Sigmoid colon (tissue), 7 donors: Measurements from ENCODE around the gene STAT5A. TPM values are rescaled to one million over a fixed set of nuclear protein-coding genes. Genes with fewer than 3 reads are reported as not detected.

ENCODE experiments used
- DNase-seq: peaks from one replicate; pipeline ENCODE4 v3.0.0-alpha.2; 2019
- H3K27ac ChIP-seq, 4 donors: fragments of 200-600 bp; sonication (generic); one replicate each; pipeline ENCODE4 v1.5.1; 2016 to 2019; ENCODE audit warnings: mild to moderate bottlenecking in 1 of 4
- H3K27me3 ChIP-seq, 3 donors: fragments of 200-600 bp; sonication (generic); one replicate each; pipeline ENCODE4 v1.5.1; 2019; ENCODE audit warnings: mild to moderate bottlenecking in 1 of 3
- H3K36me3 ChIP-seq, 4 donors: fragments of 200-600 bp; sonication (generic); one replicate each; pipeline ENCODE4 v1.5.1; 2016 to 2019
- H3K4me1 ChIP-seq, 4 donors: fragments of 200-600 bp; sonication (generic); one replicate each; pipeline ENCODE4 v1.5.1; 2017 to 2019
- H3K4me3 ChIP-seq, 4 donors: fragments of 200-600 bp; sonication (generic); one replicate each; pipeline ENCODE4 v1.5.1; 2017 to 2019; ENCODE audit warnings: mild to moderate bottlenecking in 2 of 4, moderate library complexity in 1 of 4
- H3K9me3 ChIP-seq, 4 donors: fragments of 200-600 bp in 3 of 4; sonication (generic) in 3 of 4; one replicate each; pipeline versions ENCODE4 v1.5.1 to v1.6.1; 2013 to 2019
- EP300 ChIP-seq, 4 donors: sonication (generic); formaldehyde crosslinking; IDR thresholded peaks; one replicate each; pipeline ENCODE4 v1.6.1; 2017; ENCODE audit warnings: antibody characterized with exemption in 4 of 4
- POLR2A ChIP-seq, 2 donors: fragments of 450-650 bp; IDR thresholded peaks; one replicate each; pipeline ENCODE4 v1.6.1; 2016; ENCODE audit warnings: antibody characterized with exemption in 2 of 2, mild to moderate bottlenecking in 2 of 2, moderate library complexity in 2 of 2
- POLR2AphosphoS5 ChIP-seq, 4 donors: sonication (generic); formaldehyde crosslinking; IDR thresholded peaks; one replicate each; pipeline ENCODE4 v1.6.1; 2017; ENCODE audit warnings: antibody characterized with exemption in 4 of 4
- WGBS, 2 donors: extraction: QIAGEN DNeasy Blood & Tissue Kit; methylation state at CpG; one replicate each; pipeline ENCODE4 v1.1.7; 2013; 5-methylcytosine and 5-hydroxymethylcytosine counted together
- intact Hi-C: fragments of 100-400 bp; cut with DNase I; formaldehyde crosslinking; loops from one replicate; pipeline ENCODE4 v1.15.1; 2023
- polyA plus RNA-seq, 3 donors: library from polyadenylated mRNA; stranded (reverse); fragments of 200-250 nt; gene quantifications; one replicate each; pipeline ENCODE4 v1.2.3, GENCODE V29; 2013
- total RNA-seq, 4 donors: library from RNA; depleted of rRNA; stranded (reverse); fragments of >200 nt; gene quantifications; one replicate each; pipeline ENCODE4 v1.1.0, GENCODE V29; 2016
- TF ChIP-seq, protein P1 (sequence below), 4 experiments: fragments of 450-650 bp in 3 of 4; fragments of 200-600 bp in 1 of 4; IDR thresholded peaks; one replicate each; pipeline ENCODE4 v1.5.1; 2016 to 2019; ENCODE audit warnings: antibody characterized with exemption in 4 of 4, mild to moderate bottlenecking in 3 of 4, moderate library complexity in 2 of 4
- donor health status: healthy with polysubstance abuse.
- donor health status: Bipolar disorder and iron deficiency.
- donor health status: healthy.

STAT5A gene
- total and polyA plus RNA-seq, 7 donors: 7.4 to 91.0 (median 57.2) TPM

DNA sequence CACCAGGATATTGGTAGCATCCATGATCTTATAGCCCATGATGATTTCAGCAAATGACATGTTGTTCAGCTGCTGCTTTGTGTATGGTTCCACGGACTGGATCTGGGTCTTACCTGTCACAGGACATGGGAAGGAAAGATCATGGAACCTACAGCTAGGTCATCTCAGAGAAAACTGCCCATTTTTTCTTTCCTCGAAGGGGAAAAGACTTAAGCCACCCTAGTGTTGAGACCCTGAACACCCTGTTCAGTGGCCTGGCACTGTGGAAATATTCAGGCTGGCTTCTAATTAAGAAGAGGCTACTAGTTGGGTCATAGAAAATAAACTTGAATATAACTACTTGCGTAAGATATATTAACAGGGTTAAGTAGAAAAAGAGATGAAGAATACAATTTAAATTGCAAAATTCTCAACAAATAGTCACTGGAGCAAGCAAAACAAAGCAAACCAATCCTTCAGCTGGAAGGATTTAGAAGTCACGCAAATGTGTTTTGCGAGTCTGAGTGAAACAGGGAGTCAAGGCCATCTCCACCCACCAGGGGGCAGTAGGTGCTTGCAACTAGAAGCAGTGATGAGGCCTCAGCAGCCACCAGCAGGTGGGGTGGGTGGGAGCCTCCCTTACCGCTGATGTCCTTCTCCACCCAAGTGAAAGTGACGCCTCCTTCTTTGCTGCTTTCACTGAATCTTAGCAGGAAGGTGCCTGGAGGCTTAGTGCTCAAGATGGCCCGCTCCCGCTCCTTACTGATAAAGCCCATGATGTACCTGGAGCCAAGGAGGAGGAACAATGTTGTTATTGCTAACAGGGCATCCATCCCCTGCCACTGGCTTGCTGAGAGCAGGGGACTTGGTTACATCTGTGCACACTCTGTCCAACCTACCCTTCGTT, 34.3 kb downstream of the STAT5A start:
- peaks cover 0 to 23% (median 18%) of the 10 kb centered on the region in 4 donors for H3K4me1 ChIP-seq
- peak overlapping the region in 3 of 4 donors; percentile 63 to 81 (median 74) for H3K27ac ChIP-seq
- H3K4me3 ChIP-seq: no peak overlapping the region
- H3K36me3 ChIP-seq: peaks cover 30 to 99% (median 46%) of the 10 kb centered on the region in 4 donors
- no peaks in the 10 kb centered on the region for H3K27me3 ChIP-seq
- DNase-seq: peak; percentile 97
- no peaks in the 10 kb centered on the region for H3K9me3 ChIP-seq
- TF ChIP-seq, protein P1, sequence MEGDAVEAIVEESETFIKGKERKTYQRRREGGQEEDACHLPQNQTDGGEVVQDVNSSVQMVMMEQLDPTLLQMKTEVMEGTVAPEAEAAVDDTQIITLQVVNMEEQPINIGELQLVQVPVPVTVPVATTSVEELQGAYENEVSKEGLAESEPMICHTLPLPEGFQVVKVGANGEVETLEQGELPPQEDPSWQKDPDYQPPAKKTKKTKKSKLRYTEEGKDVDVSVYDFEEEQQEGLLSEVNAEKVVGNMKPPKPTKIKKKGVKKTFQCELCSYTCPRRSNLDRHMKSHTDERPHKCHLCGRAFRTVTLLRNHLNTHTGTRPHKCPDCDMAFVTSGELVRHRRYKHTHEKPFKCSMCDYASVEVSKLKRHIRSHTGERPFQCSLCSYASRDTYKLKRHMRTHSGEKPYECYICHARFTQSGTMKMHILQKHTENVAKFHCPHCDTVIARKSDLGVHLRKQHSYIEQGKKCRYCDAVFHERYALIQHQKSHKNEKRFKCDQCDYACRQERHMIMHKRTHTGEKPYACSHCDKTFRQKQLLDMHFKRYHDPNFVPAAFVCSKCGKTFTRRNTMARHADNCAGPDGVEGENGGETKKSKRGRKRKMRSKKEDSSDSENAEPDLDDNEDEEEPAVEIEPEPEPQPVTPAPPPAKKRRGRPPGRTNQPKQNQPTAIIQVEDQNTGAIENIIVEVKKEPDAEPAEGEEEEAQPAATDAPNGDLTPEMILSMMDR (IDR thresholded peaks at IDR 0.05): peak; percentile 99 to 100 (median 100)
- no peak for TF ChIP-seq POLR2A (IDR thresholded peaks at IDR 0.05)
- TF ChIP-seq POLR2AphosphoS5 (IDR thresholded peaks at IDR 0.05): peak in 3 of 4 donors; percentile 54 to 63 (median 59)
- TF ChIP-seq EP300 (IDR thresholded peaks at IDR 0.05): no peak
- 38 to 42% methylated on average over 10 of the region's 10 CpGs for WGBS, 2 donors
- intact Hi-C loops: loop anchor here (1.0 to 5.0 kb wide), 3 partner anchors 84 to 195 kb away; partner anchors contain the start of gene ATP6V0A1

DNA sequence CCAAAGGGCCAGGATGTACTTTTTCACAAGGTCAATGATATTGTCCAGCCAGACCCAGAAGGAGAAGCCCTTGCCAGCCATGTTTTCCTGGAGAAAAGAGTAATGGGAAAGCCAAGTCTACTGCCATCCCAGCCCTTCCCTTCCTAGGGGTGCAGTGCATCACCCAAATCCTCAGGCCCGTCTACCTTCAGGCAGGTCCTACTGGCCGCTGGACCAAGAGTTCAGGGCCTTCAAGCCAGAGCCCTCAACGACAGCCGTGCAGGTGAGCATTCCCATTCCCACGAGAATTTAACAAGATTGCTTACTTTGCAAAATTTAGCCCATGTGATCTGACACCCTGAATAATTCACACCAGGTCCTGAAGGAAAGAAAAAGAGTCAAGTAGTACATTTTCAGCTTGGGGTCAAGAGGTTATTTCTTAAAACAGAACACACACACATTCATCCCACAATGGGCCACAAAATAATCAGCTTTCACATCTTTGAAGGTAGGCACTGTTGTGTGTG, 35.0 kb downstream of the STAT5A start:
- intact Hi-C loops: loop anchor here (5.0 kb wide), 2 partner anchors 134 to 194 kb away; partner anchors contain the start of gene ATP6V0A1
- Histone ChIP-seq H3K4me1 (peaks cover 0 to 24% (median 19%) of the 10 kb centered on the region in 4 donors), H3K9me3 (no peaks in the 10 kb centered on the region), H3K36me3 (peaks cover 23 to 99% (median 42%) of the 10 kb centered on the region in 4 donors), H3K4me3 (no peak overlapping the region), H3K27ac (peak overlapping the region in 3 of 4 donors; percentile 63 to 81 (median 74)), H3K27me3 (no peaks in the 10 kb centered on the region)
- no peak for DNase-seq
- WGBS, 2 donors: 86 to 89% methylated on average over 5 of the region's 5 CpGs
- TF ChIP-seq EP300 (IDR thresholded peaks at IDR 0.05) (no peak), POLR2AphosphoS5 (IDR thresholded peaks at IDR 0.05) (no peak), POLR2A (IDR thresholded peaks at IDR 0.05) (no peak)
- TF ChIP-seq, protein P1 (IDR thresholded peaks at IDR 0.05): no peak

DNA sequence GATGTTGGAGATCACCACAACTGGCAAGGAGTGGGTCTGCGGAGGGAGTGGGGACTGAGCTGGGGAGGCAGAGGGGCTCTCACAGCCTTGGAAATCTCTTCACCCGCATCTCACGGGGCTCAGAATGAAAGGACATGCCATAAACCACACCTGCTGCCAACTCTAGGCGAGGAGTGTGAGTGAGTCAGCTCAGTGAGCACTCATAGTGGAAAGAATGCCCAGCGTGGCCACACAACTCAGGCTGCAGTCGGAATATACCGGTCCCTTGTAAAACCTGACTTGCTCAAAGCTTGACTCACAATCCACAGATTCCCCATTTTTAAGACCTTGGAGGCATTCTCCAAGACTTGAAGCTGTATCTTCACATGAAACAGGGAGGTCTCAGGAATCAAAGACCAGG, 36.7 kb downstream of the STAT5A start:
- intact Hi-C loops: no loop called here
- peak overlapping the region; percentile 63 to 81 (median 72) for H3K27ac ChIP-seq
- H3K27me3 ChIP-seq: no peaks in the 10 kb centered on the region
- peak; percentile 84 for DNase-seq
- H3K4me1 ChIP-seq: peaks cover 0 to 42% (median 36%) of the 10 kb centered on the region in 4 donors
- H3K36me3 ChIP-seq: peaks cover 21 to 99% (median 37%) of the 10 kb centered on the region in 4 donors
- WGBS, 2 donors: 41 to 70% methylated on average over 7 of the region's 7 CpGs
- H3K9me3 ChIP-seq: no peaks in the 10 kb centered on the region
- no peak overlapping the region for H3K4me3 ChIP-seq
- TF ChIP-seq POLR2AphosphoS5 (IDR thresholded peaks at IDR 0.05) (peak in 1 of 4 donors; percentile 45), POLR2A (IDR thresholded peaks at IDR 0.05) (no peak), EP300 (IDR thresholded peaks at IDR 0.05) (peak in 1 of 4 donors; percentile 60)
- TF ChIP-seq, protein P1 (IDR thresholded peaks at IDR 0.05): peak in 1 of 4 experiments; percentile 13

DNA sequence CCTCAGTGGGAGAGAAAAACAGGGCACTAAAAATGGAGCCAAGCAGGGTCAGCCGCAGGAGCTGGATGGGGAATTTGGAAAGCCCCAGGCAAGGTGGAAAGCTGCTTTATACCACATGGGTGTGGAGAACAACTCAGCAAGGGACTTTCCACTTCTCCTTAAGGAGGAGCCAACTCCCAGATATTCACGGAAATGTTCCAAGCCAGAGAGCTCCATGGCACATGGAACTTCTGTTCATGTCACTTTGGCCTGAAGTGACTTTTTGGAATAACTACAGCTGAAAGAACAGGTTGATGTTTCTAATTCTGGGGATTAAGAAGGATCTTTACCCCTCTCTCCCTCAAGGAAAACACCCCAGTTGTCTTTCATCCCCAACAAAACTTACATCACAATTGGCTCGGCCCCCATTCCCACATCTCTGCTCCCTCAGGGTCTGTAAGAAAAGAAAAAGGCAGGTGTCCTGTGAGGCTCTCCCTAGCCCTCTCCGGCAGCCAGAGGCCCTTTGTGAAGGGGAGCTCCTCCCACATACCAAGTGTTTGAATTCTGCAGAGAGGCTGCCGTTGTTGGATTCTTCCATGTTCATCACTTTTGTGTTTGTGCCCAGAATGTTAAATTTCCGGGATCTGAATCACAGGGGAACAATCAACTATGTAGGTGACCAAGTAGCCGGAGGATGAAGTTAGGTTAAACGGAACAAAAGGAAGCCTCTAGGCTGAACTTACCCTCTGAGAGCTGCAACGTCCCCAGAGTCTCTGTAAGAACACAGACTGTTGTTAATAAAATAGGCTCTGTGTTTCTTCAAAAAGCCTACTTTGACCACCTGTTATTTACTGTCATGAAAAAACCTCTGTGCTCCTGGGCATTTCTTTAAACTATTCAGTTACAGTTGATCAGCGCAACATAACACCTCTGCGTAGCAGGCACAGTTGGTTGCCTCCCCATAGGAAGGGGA, 41.0 kb downstream of the STAT5A start:
- H3K27me3 ChIP-seq: no peaks in the 10 kb centered on the region
- no peak for DNase-seq
- no peak for TF ChIP-seq POLR2A (IDR thresholded peaks at IDR 0.05)
- peak in 1 of 4 donors; percentile 46 for TF ChIP-seq POLR2AphosphoS5 (IDR thresholded peaks at IDR 0.05)
- H3K36me3 ChIP-seq: peaks cover 25 to 100% (median 43%) of the 10 kb centered on the region in 4 donors
- 40 to 56% methylated on average over 11 of the region's 11 CpGs for WGBS, 2 donors
- no peak overlapping the region for H3K4me3 ChIP-seq
- intact Hi-C loops: no loop called here
- H3K4me1 ChIP-seq: peaks cover 0 to 31% (median 29%) of the 10 kb centered on the region in 4 donors
- H3K9me3 ChIP-seq: no peaks in the 10 kb centered on the region
- peak overlapping the region; percentile 64 to 79 (median 72) for H3K27ac ChIP-seq
